Upper lobe of left lung (tissue), 4 donors: Measurements from ENCODE around the gene ARPC1A.

Source experiments
- EP300 ChIP-seq, 4 donors: sonication (generic); formaldehyde crosslinking; IDR thresholded peaks; one replicate each; pipeline ENCODE4 v1.5.1; 2017; ENCODE audit warnings: antibody characterized with exemption in 4 of 4, control low read depth in 2 of 4
- POLR2A ChIP-seq, 4 donors: fragments of 450-650 bp; IDR thresholded peaks; one replicate each; pipeline ENCODE4 v1.5.1; 2016 to 2017; ENCODE audit warnings: antibody characterized with exemption in 4 of 4, mild to moderate bottlenecking in 2 of 4
- TF ChIP-seq, protein P1 (sequence below), 6 experiments: fragments of 450-650 bp in 4 of 6; fragments of 200-600 bp in 2 of 6; sonication (generic) in 2 of 6; IDR thresholded peaks; one replicate each; pipeline ENCODE4 v1.5.1; 2016 to 2019; ENCODE audit warnings: antibody characterized with exemption in 6 of 6

GRCh38 chr7:99292127-99292526, 33.6 kb upstream of the ARPC1A start:
- TF ChIP-seq, protein P1, sequence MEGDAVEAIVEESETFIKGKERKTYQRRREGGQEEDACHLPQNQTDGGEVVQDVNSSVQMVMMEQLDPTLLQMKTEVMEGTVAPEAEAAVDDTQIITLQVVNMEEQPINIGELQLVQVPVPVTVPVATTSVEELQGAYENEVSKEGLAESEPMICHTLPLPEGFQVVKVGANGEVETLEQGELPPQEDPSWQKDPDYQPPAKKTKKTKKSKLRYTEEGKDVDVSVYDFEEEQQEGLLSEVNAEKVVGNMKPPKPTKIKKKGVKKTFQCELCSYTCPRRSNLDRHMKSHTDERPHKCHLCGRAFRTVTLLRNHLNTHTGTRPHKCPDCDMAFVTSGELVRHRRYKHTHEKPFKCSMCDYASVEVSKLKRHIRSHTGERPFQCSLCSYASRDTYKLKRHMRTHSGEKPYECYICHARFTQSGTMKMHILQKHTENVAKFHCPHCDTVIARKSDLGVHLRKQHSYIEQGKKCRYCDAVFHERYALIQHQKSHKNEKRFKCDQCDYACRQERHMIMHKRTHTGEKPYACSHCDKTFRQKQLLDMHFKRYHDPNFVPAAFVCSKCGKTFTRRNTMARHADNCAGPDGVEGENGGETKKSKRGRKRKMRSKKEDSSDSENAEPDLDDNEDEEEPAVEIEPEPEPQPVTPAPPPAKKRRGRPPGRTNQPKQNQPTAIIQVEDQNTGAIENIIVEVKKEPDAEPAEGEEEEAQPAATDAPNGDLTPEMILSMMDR (IDR thresholded peaks at IDR 0.05) = no peak
- TF ChIP-seq EP300 (IDR thresholded peaks at IDR 0.05) (no peak), POLR2A (IDR thresholded peaks at IDR 0.05) (no peak)
